Measurements from ENCODE around the gene CNGA3. TPM values are rescaled to one million over a fixed set of nuclear protein-coding genes. Genes with fewer than 3 reads are reported as not detected.

CNGA3 gene
- total and polyA plus RNA-seq, 2 of the 8 experiments (the other 6 are each of a cell fraction or from before 2014, with no cell fraction given): 0.02 TPM; not detected in 1

GRCh38 chr2:98379311-98380202, 33.3 kb downstream of the CNGA3 start (continued):
- TF ChIP-seq, protein P1, sequence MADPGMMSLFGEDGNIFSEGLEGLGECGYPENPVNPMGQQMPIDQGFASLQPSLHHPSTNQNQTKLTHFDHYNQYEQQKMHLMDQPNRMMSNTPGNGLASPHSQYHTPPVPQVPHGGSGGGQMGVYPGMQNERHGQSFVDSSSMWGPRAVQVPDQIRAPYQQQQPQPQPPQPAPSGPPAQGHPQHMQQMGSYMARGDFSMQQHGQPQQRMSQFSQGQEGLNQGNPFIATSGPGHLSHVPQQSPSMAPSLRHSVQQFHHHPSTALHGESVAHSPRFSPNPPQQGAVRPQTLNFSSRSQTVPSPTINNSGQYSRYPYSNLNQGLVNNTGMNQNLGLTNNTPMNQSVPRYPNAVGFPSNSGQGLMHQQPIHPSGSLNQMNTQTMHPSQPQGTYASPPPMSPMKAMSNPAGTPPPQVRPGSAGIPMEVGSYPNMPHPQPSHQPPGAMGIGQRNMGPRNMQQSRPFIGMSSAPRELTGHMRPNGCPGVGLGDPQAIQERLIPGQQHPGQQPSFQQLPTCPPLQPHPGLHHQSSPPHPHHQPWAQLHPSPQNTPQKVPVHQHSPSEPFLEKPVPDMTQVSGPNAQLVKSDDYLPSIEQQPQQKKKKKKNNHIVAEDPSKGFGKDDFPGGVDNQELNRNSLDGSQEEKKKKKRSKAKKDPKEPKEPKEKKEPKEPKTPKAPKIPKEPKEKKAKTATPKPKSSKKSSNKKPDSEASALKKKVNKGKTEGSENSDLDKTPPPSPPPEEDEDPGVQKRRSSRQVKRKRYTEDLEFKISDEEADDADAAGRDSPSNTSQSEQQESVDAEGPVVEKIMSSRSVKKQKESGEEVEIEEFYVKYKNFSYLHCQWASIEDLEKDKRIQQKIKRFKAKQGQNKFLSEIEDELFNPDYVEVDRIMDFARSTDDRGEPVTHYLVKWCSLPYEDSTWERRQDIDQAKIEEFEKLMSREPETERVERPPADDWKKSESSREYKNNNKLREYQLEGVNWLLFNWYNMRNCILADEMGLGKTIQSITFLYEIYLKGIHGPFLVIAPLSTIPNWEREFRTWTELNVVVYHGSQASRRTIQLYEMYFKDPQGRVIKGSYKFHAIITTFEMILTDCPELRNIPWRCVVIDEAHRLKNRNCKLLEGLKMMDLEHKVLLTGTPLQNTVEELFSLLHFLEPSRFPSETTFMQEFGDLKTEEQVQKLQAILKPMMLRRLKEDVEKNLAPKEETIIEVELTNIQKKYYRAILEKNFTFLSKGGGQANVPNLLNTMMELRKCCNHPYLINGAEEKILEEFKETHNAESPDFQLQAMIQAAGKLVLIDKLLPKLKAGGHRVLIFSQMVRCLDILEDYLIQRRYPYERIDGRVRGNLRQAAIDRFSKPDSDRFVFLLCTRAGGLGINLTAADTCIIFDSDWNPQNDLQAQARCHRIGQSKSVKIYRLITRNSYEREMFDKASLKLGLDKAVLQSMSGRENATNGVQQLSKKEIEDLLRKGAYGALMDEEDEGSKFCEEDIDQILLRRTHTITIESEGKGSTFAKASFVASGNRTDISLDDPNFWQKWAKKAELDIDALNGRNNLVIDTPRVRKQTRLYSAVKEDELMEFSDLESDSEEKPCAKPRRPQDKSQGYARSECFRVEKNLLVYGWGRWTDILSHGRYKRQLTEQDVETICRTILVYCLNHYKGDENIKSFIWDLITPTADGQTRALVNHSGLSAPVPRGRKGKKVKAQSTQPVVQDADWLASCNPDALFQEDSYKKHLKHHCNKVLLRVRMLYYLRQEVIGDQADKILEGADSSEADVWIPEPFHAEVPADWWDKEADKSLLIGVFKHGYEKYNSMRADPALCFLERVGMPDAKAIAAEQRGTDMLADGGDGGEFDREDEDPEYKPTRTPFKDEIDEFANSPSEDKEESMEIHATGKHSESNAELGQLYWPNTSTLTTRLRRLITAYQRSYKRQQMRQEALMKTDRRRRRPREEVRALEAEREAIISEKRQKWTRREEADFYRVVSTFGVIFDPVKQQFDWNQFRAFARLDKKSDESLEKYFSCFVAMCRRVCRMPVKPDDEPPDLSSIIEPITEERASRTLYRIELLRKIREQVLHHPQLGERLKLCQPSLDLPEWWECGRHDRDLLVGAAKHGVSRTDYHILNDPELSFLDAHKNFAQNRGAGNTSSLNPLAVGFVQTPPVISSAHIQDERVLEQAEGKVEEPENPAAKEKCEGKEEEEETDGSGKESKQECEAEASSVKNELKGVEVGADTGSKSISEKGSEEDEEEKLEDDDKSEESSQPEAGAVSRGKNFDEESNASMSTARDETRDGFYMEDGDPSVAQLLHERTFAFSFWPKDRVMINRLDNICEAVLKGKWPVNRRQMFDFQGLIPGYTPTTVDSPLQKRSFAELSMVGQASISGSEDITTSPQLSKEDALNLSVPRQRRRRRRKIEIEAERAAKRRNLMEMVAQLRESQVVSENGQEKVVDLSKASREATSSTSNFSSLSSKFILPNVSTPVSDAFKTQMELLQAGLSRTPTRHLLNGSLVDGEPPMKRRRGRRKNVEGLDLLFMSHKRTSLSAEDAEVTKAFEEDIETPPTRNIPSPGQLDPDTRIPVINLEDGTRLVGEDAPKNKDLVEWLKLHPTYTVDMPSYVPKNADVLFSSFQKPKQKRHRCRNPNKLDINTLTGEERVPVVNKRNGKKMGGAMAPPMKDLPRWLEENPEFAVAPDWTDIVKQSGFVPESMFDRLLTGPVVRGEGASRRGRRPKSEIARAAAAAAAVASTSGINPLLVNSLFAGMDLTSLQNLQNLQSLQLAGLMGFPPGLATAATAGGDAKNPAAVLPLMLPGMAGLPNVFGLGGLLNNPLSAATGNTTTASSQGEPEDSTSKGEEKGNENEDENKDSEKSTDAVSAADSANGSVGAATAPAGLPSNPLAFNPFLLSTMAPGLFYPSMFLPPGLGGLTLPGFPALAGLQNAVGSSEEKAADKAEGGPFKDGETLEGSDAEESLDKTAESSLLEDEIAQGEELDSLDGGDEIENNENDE (IDR thresholded peaks at IDR 0.05; ENCODE audit: insufficient replicate concordance, low read length): no peak
- TF ChIP-seq KDM4A (IDR thresholded peaks at IDR 0.05; ENCODE audit: low read depth, low read length, severe bottlenecking) (no peak), TAF7 (optimal IDR thresholded peaks at IDR 0.05; ENCODE audit: borderline replicate concordance, low read depth, low read length) (no peak), BACH1 (IDR thresholded peaks at IDR 0.05; ENCODE audit: low read length) (no peak), RAD21 (IDR thresholded peaks at IDR 0.05 in 1 of 2, conservative IDR thresholded peaks at IDR 0.05 in 1 of 2; ENCODE audit: low read depth in 2 of 2, low read length in 2 of 2) (no peak), KDM5A (IDR thresholded peaks at IDR 0.05; ENCODE audit: low read length) (no peak), RFX5 (IDR thresholded peaks at IDR 0.05; ENCODE audit: borderline replicate concordance, low read depth, low read length) (no peak), CHD2 (IDR thresholded peaks at IDR 0.05; ENCODE audit: low read length) (no peak)
